ENCODE results near the gene BRAT1.

BRAT1 gene

DNA sequence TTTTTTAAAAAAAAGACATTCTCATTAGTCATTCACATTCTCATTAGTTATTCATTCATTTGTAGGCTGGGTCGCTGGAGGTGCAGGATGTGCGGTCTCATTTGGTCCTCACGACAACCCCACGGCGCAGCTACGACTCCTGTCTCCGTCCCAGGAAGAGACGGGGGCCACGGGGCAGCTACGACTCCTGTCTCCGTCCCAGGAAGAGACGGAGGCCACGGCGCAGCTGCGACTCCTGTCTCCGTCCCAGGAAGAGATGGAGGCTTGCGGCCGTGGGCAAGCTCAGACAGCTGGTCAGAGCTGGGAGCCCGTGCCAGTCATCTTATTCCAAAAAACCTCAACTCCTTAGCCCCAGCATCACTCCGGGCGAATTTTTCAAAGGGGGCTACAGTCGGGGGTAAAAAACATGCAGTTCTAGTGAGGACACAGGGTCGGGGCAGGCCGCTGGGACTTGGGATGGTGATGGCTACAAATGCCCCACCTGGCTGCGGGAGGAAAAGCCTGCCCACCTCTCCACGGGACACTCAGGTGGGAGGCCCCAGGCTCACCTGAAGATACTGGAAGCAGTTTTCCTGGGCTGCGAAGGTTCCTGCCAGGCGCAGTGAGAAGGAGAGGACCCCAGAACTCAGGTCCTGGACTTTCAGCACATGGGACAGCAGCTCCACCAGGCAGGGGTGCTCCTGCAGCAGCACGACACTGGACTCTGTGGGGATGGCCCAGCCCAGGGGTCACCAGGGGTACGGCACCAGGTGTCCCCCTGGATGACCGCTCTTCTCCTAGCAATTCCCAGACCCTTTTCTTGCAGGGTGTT lies 8.3 kb downstream of the BRAT1 start:
- TF ChIP-seq, protein P1, sequence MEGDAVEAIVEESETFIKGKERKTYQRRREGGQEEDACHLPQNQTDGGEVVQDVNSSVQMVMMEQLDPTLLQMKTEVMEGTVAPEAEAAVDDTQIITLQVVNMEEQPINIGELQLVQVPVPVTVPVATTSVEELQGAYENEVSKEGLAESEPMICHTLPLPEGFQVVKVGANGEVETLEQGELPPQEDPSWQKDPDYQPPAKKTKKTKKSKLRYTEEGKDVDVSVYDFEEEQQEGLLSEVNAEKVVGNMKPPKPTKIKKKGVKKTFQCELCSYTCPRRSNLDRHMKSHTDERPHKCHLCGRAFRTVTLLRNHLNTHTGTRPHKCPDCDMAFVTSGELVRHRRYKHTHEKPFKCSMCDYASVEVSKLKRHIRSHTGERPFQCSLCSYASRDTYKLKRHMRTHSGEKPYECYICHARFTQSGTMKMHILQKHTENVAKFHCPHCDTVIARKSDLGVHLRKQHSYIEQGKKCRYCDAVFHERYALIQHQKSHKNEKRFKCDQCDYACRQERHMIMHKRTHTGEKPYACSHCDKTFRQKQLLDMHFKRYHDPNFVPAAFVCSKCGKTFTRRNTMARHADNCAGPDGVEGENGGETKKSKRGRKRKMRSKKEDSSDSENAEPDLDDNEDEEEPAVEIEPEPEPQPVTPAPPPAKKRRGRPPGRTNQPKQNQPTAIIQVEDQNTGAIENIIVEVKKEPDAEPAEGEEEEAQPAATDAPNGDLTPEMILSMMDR (IDR thresholded peaks at IDR 0.05; ENCODE audit: insufficient read depth, low read depth, low read length, missing control alignments) = no peak
- no peak overlapping the region for H3K4me3 ChIP-seq (ENCODE audit: low read depth, low read length)
- DNase-seq (ENCODE audit: low read depth) = no peak

DNA sequence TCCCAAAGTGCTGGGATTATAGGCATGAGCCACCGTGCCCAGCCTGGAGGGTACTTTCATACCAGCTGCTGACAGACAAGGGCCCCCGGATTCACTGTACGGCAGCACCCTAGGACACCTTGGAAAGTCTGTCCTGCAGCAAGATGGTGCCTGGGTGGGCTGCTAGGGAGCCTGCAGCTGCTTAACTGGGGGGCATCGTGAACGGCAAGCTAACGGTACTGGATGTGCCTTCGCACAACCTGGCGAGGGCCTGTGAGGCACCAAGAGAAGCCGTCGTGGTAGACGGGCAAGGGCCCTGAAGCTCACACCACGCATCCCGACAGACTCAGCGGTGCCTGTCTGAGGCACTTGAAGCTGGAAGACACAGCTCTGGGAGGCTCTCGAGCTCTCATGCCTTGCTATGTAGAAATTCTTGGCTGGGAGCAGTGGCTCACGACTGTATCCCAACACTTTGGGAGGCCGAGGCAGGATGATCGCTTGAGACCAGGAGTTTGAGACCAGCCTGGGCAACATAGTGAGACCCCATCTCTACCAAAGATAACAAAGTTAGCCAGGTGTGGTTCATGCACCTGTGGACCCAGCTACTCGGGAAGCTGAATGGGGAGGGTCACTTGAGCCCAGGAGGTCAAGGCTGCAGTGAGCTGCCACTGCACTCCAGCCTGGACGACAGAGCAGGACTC lies 9.4 kb downstream of the BRAT1 start:
- no peak overlapping the region for H3K4me3 ChIP-seq (ENCODE audit: low read depth, low read length)
- TF ChIP-seq, protein P1 (IDR thresholded peaks at IDR 0.05; ENCODE audit: insufficient read depth, low read depth, low read length, missing control alignments) = no peak
- no peak for DNase-seq (ENCODE audit: low read depth)

DNA sequence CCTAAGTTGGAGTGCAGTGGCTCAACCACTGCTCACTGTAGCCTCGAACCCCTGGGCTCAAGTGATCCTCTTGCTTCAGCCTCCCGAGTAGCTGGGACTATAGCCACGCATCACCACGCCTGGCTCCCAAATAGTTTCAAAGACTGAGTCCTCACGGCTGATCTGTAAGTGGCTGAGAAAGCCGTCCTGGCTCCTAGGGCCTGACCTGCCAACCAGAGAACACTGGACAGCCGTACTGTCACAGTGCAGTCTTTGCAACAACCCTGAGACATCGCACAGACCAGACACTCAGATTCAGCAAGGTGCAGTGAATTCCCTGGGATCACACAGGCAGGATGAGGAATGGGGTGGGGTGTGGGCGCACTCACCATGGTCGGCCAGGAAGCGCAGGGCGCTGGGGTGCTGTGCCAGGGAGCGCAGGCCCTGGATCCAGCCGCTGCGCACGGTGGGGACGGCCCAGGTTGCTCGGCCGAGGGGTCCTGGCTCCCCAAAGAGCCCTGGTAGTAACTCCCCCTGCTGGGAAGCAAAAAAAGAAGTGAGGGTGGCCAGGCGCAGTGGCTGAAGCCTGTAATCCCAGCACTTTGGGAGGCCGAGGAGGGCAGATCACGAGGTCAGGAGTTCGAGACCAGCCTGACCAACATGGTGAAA lies 10.7 kb downstream of the BRAT1 start:
- TF ChIP-seq, protein P1 (IDR thresholded peaks at IDR 0.05; ENCODE audit: insufficient read depth, low read depth, low read length, missing control alignments) = no peak

DNA sequence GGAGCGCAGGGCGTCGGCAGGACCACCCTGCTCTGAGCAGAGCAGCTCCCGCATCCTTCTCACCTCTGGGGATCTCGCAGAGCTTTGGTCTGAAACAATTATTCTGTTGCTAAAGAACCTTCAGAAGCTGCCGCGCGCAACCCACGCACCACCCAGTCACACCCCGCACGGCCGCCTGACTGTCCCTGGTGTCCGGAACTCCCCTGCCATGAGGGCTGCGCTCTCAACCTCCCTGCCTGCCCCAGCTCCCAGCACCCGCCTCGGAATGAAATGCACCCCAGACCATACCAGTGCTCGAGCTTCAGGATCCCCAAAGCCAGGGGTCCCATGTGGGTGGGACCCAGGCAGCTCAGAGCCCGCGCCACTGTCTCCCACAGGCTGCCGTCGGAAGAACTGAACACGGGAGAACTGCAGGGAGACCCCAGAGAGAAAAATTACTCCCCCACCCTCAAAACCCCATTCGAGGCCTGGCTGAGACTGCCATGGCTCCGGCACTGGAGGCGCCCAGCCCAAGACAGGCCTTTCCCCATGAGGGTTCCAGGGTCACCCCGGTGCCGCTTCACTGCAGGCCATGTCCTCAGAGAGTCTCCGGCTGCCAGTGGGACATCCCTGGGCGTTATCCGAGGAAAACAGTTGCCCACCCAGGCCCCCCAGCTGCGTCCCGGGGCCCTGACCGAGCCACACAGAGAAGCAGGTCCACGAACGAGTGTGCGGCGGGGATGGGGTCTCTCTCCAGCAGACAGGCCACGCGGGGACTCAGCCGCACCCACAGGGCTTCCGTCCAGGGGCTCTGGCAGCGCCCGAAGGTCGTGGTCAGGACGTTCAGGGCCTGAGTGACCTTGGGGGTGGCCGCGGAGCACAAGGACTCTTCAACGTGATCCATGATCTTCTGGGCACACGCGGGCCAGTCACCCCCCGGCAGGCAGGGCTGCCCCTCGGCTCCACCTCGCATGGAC lies 12.1 kb downstream of the BRAT1 start:
- H3K4me3 ChIP-seq (ENCODE audit: low read depth, low read length) = no peak overlapping the region
- DNase-seq (ENCODE audit: low read depth) = no peak
- TF ChIP-seq, protein P1 (IDR thresholded peaks at IDR 0.05; ENCODE audit: insufficient read depth, low read depth, low read length, missing control alignments) = no peak

More for the DNA sequence above, 10.7 kb downstream of the BRAT1 start:
- no peak for DNase-seq (ENCODE audit: low read depth)
- H3K4me3 ChIP-seq (ENCODE audit: low read depth, low read length) = no peak overlapping the region

DNA sequence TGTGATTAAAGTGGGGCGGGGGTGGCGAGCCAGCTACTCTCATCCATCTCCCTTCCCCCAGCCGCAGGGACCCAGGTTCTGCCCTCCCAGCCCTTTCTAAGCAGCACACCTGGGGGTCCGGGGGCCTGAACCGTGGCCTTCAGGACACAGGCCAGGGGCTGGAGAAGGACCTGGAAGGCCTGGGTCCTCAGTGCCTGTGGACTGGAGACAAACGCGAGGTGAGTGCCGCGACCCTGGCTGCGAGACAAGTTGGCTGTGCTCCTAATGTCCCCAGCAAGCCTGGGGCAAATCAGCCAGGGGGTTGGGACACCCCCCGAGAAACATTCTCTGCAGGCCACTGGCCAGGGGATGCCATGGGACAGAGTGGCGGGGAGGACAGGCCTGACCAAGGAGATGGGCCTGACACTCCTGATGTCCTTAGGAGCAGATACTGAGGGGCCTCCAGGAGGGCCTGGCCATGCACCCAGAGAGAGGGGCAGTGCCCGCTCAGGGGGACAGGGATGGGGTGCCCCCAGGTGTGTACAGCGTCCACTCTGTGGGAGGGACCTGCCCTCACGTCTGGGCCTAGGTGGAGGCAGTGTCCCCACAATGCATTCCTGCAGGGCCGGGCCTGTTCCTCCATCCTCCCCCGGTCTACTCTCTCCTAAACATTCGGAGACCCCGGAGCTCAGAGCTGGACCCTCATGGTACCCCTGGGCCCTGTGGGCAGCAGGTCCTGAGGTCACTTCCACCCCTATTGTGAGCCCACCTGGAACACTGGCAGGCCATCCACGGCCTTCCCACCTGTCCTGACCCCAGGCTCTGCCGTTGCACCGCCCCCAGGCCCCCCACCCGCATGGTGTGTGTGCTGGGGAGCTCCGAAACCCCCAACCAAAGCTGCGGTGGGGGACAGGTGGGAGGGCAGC lies 13.1 kb downstream of the BRAT1 start:
- H3K4me3 ChIP-seq (ENCODE audit: low read depth, low read length) = no peak overlapping the region
- TF ChIP-seq, protein P1 (IDR thresholded peaks at IDR 0.05; ENCODE audit: insufficient read depth, low read depth, low read length, missing control alignments) = no peak
- no peak for DNase-seq (ENCODE audit: low read depth)

Measured in GM12865 (cell line).